Stimulated activated naive CD8-positive, alpha-beta T cell treated with anti-CD3 and anti-CD28 coated beads, Interleukin-15, amount 100 ng/mL, for 72 hours (primary cell): Measurements from ENCODE around the gene SLC12A7.
A peak's percentile ranks its signal among the peaks of the same experiment; 100 is the strongest.

Source experiments
- ATAC-seq: fragments of 150-1000 bp; cut with Tn5 transposase; 2 replicates; pipeline ENCODE4 v1.10.0; 2021; ENCODE audit warnings: mild to moderate bottlenecking, moderate library complexity
- DNase-seq, 2 donors: peaks; one replicate each; pipeline ENCODE4 v3.0.0; 2021 to 2022
- H3K27ac Mint-ChIP-seq, 2 donors: one replicate each; pipeline ENCODE4 v1.8.0; 2022; ENCODE audit warnings: mild to moderate bottlenecking in 2 of 2, mixed read lengths in 2 of 2, moderate library complexity in 2 of 2
- H3K27me3 Mint-ChIP-seq: one replicate; pipeline ENCODE4 v1.8.0; 2022; ENCODE audit warnings: mixed read lengths
- H3K4me1 Mint-ChIP-seq: one replicate; pipeline ENCODE4 v1.8.0; 2022; ENCODE audit warnings: mild to moderate bottlenecking, mixed read lengths
- H3K4me3 Mint-ChIP-seq, 2 donors: one replicate each; pipeline ENCODE4 v1.8.0; 2022; ENCODE audit warnings: mild to moderate bottlenecking in 2 of 2, mixed read lengths in 2 of 2, moderate library complexity in 1 of 2
- H3K9me3 Mint-ChIP-seq, 2 donors: one replicate each; pipeline ENCODE4 v1.8.0; 2022; ENCODE audit warnings: mixed read lengths in 2 of 2

The SLC12A7 gene

DNA sequence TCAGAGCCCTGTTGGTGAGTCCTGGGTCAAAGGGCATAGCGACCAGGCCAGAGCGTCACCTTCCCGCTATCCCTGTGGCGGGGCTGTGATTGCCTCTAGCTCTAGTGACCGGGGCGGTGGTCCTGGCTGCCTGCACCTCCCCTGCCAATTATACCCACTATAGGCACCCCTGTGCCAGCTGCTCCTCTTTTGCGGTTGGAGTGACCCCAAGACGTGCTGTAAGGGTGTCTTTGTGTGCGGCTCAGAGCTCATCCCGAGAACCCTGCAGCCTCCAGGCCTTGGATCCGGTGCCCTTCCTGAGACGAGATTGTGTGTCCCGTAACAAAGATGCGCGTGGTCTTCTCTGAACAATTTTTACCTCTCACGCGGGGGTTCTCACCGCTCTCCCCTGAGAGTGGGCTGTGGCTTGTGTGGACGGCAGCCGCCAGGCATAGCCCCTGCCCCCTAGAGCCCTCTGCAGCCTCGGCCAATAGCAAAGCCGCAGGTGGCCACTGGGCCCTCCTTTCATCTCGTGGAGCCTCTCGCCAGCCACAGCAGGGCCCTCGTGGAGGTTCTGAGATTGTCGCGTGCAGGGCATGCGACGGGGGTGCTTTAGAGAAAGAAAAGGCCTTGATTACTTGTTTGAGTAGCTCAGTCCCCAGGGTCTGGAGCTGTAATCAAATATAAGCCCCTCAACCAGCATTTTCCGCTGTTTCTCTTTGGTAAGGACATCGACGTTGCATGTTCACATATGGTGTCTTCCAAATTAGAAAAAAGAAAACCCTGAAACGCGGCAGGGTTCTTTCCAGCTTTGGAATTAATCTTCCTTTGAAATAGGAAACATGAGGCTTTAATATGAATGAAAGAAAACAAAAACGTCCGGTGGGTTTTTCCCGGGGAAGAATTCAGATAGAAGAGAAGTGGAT is 92.6 kb downstream of the SLC12A7 start:
- DNase-seq (no peak), ATAC-seq (no peak)
- Mint-ChIP-seq H3K27me3 (no peaks in the 10 kb centered on the region), H3K4me1 (no peaks in the 10 kb centered on the region), H3K4me3 (no peak overlapping the region), H3K27ac (no peak overlapping the region), H3K9me3 (no peaks in the 10 kb centered on the region)

GRCh38 chr5:1018596-1018995 is 93.3 kb downstream of the SLC12A7 start:
- no peak for DNase-seq
- Mint-ChIP-seq H3K27me3 (no peaks in the 10 kb centered on the region), H3K27ac (no peak overlapping the region), H3K9me3 (no peaks in the 10 kb centered on the region), H3K4me1 (no peaks in the 10 kb centered on the region), H3K4me3 (no peak overlapping the region)
- no peak for ATAC-seq

DNA sequence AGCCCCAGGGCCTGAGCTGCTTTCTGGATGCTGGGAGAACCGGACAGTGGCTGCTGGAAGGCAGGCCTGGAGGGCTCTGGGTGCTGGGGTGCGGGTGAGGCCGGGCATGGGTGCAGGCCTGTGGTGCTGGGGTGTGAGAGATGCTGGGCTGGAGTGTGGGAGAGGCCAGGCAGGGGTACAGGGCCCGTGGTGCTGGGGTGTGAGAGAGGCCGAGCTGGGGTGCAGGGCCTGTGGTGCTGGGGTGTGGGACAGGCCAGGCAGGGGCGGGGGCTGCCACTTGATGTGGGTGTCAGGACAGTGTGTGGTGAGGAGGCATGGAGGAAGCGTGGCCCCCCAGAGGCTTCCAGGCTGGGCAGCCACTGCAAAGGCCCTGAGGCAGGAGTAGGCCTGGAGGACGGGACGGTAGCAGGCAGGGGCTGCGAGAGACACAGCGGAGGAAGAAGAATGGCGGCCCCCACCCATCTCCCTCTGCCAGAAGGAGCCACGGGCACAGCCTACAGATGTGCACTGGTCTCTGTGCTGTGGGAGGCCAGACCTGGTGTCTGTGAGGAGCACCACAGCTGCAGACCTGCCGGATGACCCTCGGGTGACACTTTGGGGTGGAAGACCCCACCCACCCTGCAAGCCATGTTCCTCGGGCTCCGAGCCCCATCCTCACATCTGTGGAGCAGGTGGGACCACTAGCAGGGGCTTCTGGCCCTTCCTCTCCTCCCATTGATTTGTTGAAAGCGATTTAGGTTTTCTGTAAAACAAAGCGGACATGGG is 94.0 kb downstream of the SLC12A7 start:
- no peak overlapping the region for H3K27ac Mint-ChIP-seq
- no peaks in the 10 kb centered on the region for H3K4me1 Mint-ChIP-seq
- DNase-seq = no peak
- H3K27me3 Mint-ChIP-seq = peaks cover 2% of the 10 kb centered on the region
- no peak overlapping the region for H3K4me3 Mint-ChIP-seq
- no peaks in the 10 kb centered on the region for H3K9me3 Mint-ChIP-seq
- peak; percentile 46 for ATAC-seq

DNA sequence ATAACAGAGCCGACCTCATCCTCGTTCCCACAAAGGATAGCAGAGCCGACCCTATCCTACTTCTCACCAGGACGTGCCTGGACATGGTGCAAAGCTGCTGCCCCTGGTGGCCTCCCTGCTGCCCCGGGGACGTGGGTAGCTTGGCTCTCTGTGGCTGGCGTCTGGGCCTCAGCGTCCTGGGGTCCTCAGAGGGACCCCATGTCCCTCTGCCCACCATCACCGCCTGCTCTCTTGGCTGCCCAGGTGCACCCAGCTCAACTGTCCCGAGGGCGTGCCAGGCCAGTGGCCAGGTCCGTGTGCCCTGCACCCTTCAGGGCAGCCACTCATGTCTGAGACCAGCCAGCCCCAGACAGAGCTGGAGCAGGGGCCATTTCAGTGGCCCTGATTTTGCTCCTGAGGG is 94.8 kb downstream of the SLC12A7 start:
- Mint-ChIP-seq H3K4me3 (no peak overlapping the region), H3K4me1 (no peaks in the 10 kb centered on the region), H3K27me3 (peaks cover 9% of the 10 kb centered on the region), H3K9me3 (no peaks in the 10 kb centered on the region), H3K27ac (no peak overlapping the region)
- DNase-seq (no peak), ATAC-seq (no peak)

GRCh38 chr5:1016476-1016875 is 95.4 kb downstream of the SLC12A7 start:
- Mint-ChIP-seq H3K4me1 (peaks cover under 1% of the 10 kb centered on the region), H3K4me3 (no peak overlapping the region), H3K27ac (no peak overlapping the region), H3K27me3 (peaks cover 15% of the 10 kb centered on the region), H3K9me3 (no peaks in the 10 kb centered on the region)
- ATAC-seq = no peak
- DNase-seq = no peak

GRCh38 chr5:1016036-1016435 is 95.8 kb downstream of the SLC12A7 start:
- DNase-seq = no peak
- no peak for ATAC-seq
- Mint-ChIP-seq H3K27ac (no peak overlapping the region), H3K4me3 (no peak overlapping the region), H3K27me3 (peaks cover 19% of the 10 kb centered on the region), H3K4me1 (peaks cover 5% of the 10 kb centered on the region), H3K9me3 (no peaks in the 10 kb centered on the region)

DNA sequence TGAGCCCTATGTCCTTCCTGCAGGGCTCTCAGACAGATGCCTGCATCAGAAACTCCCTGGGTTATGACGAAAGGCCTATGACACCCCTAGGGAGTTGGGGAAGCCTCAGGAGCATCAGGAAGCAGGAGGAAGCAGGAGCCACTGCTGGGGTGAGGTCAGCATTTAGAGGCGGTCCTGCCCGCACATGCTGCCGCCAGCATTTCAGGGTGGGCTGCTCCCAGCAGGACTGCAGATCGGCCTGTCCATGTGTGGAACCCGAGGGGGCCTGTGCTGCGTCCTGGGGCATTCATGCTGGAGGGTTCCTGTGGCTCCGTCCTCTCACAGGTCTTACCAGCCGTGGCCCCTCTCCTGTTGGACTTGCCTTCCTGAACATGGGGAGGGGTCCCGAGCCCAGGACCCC is 96.4 kb downstream of the SLC12A7 start:
- peaks cover 25% of the 10 kb centered on the region for H3K27me3 Mint-ChIP-seq
- DNase-seq = no peak
- peaks cover 10% of the 10 kb centered on the region for H3K4me1 Mint-ChIP-seq
- no peak for ATAC-seq
- no peak overlapping the region for H3K27ac Mint-ChIP-seq
- no peaks in the 10 kb centered on the region for H3K9me3 Mint-ChIP-seq
- no peak overlapping the region for H3K4me3 Mint-ChIP-seq

DNA sequence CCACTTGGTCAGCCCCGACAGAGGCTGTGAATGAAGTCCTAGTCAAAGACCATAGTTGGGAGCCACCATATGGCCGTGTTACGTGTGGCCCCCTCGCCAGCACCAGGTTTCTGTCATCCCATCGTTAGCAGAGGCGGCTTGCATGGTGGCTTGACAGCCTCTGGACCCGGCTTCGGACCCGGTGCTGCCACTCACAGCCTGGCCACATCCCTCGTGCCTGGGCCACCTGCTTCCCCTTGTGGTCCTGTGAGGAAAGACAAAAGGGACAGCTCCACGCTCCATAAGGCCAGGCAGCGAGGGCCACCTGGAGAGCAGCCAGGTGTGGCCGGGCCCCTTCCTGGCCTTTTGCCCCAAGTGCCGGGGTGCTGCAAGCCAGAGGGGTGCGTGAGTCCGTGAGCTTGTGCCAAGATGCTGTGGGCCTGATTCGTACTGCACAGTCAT is 97.1 kb downstream of the SLC12A7 start:
- Mint-ChIP-seq H3K27ac (no peak overlapping the region), H3K4me1 (peaks cover 17% of the 10 kb centered on the region), H3K27me3 (peaks cover 32% of the 10 kb centered on the region), H3K4me3 (no peak overlapping the region), H3K9me3 (no peaks in the 10 kb centered on the region)
- no peak for ATAC-seq
- DNase-seq = no peak

GRCh38 chr5:1014346-1014745 is 97.5 kb downstream of the SLC12A7 start:
- peaks cover 36% of the 10 kb centered on the region for H3K27me3 Mint-ChIP-seq
- DNase-seq = no peak
- peaks cover 21% of the 10 kb centered on the region for H3K4me1 Mint-ChIP-seq
- H3K27ac Mint-ChIP-seq = no peak overlapping the region
- H3K4me3 Mint-ChIP-seq = no peak overlapping the region
- ATAC-seq = no peak
- H3K9me3 Mint-ChIP-seq = no peaks in the 10 kb centered on the region

DNA sequence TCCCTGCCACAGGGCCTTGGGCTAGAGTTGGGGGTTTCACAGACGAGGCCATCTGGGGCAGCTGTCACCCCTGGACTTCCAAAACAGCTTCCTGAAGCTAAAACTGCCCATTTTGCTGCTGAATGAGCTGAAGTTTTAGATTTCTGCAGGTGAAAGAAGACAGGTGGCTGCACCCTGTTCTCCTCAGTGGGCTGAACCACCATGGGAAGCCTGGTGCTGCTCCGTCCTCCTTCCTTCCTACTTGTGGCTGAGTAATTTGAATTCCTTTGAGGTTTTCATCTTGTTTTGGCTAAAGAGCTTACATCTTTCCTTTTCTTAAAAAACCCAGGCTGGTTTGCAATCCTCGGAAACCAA is 97.9 kb downstream of the SLC12A7 start:
- Mint-ChIP-seq H3K4me3 (no peak overlapping the region), H3K4me1 (peaks cover 21% of the 10 kb centered on the region), H3K27ac (no peak overlapping the region), H3K27me3 (peaks cover 39% of the 10 kb centered on the region), H3K9me3 (no peaks in the 10 kb centered on the region)
- no peak for DNase-seq
- no peak for ATAC-seq

- peaks cover 21% of the 10 kb centered on the region for H3K4me1 Mint-ChIP-seq
Observed at GRCh38 chr5:1013238-1013947, 98.5 kb downstream of the SLC12A7 start.

DNA sequence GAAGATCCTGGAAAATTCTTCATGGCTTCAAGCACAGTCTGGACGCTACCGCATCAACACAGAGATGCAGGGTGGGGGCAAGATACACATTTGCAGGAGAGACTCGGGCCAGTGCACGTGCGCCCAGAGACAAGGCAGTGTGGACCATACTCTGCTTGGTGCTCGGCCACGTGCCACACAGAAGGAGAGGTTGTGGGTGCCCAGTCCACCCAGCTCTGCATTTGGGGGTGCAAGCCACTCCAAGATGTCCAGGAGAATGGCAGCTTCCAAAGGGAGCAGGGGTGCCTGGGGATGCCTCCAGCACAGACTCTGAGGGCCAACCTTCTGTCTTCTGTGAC is 99.0 kb downstream of the SLC12A7 start:
- peaks cover 24% of the 10 kb centered on the region for H3K4me1 Mint-ChIP-seq
- no peak for ATAC-seq
- DNase-seq = no peak
- no peak overlapping the region for H3K4me3 Mint-ChIP-seq
- peaks cover 44% of the 10 kb centered on the region for H3K27me3 Mint-ChIP-seq
- no peak overlapping the region for H3K27ac Mint-ChIP-seq
- no peaks in the 10 kb centered on the region for H3K9me3 Mint-ChIP-seq

More at GRCh38 chr5:1013238-1013947, 98.5 kb downstream of the SLC12A7 start:
- Mint-ChIP-seq H3K9me3 (no peaks in the 10 kb centered on the region), H3K4me3 (no peak overlapping the region), H3K27ac (no peak overlapping the region), H3K27me3 (peaks cover 39% of the 10 kb centered on the region)
- DNase-seq (no peak), ATAC-seq (no peak)

- Mint-ChIP-seq H3K4me3 (no peak overlapping the region), H3K27ac (no peak overlapping the region), H3K9me3 (no peaks in the 10 kb centered on the region), H3K27me3 (peaks cover 49% of the 10 kb centered on the region), H3K4me1 (peaks cover 29% of the 10 kb centered on the region)
- DNase-seq (peak in 1 of 2 donors; percentile 9), ATAC-seq (no peak)
Observed at GRCh38 chr5:1012313-1012841, 99.5 kb downstream of the SLC12A7 start.

DNA sequence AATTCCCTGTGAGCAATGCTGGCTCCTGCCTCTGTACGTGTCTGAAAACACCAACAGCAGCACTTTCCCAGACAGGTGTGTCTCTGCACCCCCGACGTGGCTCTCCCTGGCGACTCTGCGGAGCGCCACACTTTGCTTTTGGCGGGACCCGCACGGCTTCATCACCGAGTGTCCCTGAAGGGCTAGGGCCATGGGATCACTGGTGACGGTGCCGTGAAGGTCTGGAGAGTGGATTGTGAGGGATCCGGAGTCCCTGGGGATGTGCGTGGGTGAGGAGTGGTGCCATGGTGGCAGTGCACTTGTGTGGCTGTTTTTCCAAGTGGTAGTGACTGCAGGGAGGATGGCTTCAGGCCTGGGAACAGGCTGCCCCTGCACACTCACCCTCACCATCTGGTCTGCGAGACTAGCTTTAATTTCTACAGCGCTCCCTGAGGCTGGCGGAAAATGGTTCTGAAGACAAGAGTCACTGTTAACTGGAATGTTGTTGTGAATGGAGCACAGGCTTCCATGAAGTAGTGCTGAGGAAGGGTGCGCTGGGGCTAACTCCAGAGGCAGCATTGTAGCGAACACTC is 100.0 kb downstream of the SLC12A7 start:
- peak overlapping the region in 1 of 2 donors; percentile 51 for H3K27ac Mint-ChIP-seq
- H3K27me3 Mint-ChIP-seq = peaks cover 54% of the 10 kb centered on the region
- DNase-seq = peak in 1 of 2 donors; percentile 9
- no peaks in the 10 kb centered on the region for H3K9me3 Mint-ChIP-seq
- no peak for ATAC-seq
- peaks cover 32% of the 10 kb centered on the region for H3K4me1 Mint-ChIP-seq
- H3K4me3 Mint-ChIP-seq = no peak overlapping the region

GRCh38 chr5:1011226-1011631 is 100.6 kb downstream of the SLC12A7 start:
- DNase-seq = peak; percentile 70 to 71
- Mint-ChIP-seq H3K9me3 (no peaks in the 10 kb centered on the region), H3K27me3 (peaks cover 60% of the 10 kb centered on the region), H3K4me1 (peaks cover 32% of the 10 kb centered on the region), H3K4me3 (no peak overlapping the region), H3K27ac (peak overlapping the region in 1 of 2 donors; percentile 51)
- ATAC-seq = peak; percentile 53
